DND-41 (cell line): Measurements from ENCODE around the gene PLXNA3.

ENCODE experiments used
- ATAC-seq: fragments of 200-7000 bp; cut with Tn5 transposase; 3 replicates; pipeline ENCODE4 v1.9.1; 2021; ENCODE audit warnings: low read depth; ENCODE audit not compliant: insufficient read depth
- DNase-seq: peaks from one replicate; pipeline ENCODE4 v3.0.0-alpha.2; 2020
- H2AFZ ChIP-seq: 2 replicates; pipeline ENCODE4 v1.6.0; 2012; ENCODE audit warnings: low read depth, low read length
- H3K27ac ChIP-seq: 2 replicates; pipeline ENCODE4 v1.5.1; 2012; ENCODE audit warnings: low read length, inconsistent platforms
- H3K27me3 ChIP-seq: fragments of 200-600 bp; sonication (generic); 2 replicates; pipeline ENCODE4 v1.6.0; 2012; ENCODE audit warnings: low read length, mild to moderate bottlenecking, inconsistent platforms; ENCODE audit not compliant: insufficient read depth, poor library complexity
- H3K36me3 ChIP-seq: 2 replicates; pipeline ENCODE4 v1.5.1; 2012; ENCODE audit warnings: low read length, inconsistent platforms; ENCODE audit not compliant: insufficient read depth
- H3K4me1 ChIP-seq: 2 replicates; pipeline ENCODE4 v1.5.1; 2012; ENCODE audit warnings: mild to moderate bottlenecking, low read length; ENCODE audit not compliant: insufficient read depth
- H3K4me2 ChIP-seq: 2 replicates; pipeline ENCODE4 v1.6.0; 2012; ENCODE audit warnings: mild to moderate bottlenecking, moderate library complexity, low read length, inconsistent platforms; ENCODE audit not compliant: insufficient read depth
- H3K4me3 ChIP-seq, 2 experiments: fragments of 200-600 bp in 1 of 2; shearing (Covaris generic) in 1 of 2; 2 replicates each; pipeline ENCODE4 v1.5.1; 2012 to 2016; ENCODE audit warnings: inconsistent platforms in 2 of 2, low read length in 2 of 2, mild to moderate bottlenecking in 2 of 2, low read depth in 1 of 2, moderate library complexity in 1 of 2
- H3K79me2 ChIP-seq: 2 replicates; pipeline ENCODE4 v1.6.0; 2012; ENCODE audit warnings: low read length, inconsistent platforms; ENCODE audit not compliant: insufficient read depth
- H3K9ac ChIP-seq: 2 replicates; pipeline ENCODE4 v1.6.0; 2012; ENCODE audit warnings: low read depth, mild to moderate bottlenecking, inconsistent platforms, low read length, moderate library complexity
- H3K9me3 ChIP-seq: 2 replicates; pipeline ENCODE4 v1.5.1; 2012; ENCODE audit warnings: low read length, moderate library complexity, mild to moderate bottlenecking, inconsistent platforms; ENCODE audit not compliant: insufficient read depth, severe bottlenecking
- H4K20me1 ChIP-seq: 2 replicates; pipeline ENCODE4 v1.6.0; 2012; ENCODE audit warnings: low read length; ENCODE audit not compliant: insufficient read depth
- EZH2 ChIP-seq: IDR thresholded peaks from 3 replicates; pipeline ENCODE4 v1.6.1; 2012; ENCODE audit warnings: borderline replicate concordance, low read depth, mild to moderate bottlenecking, moderate library complexity, low read length, inconsistent platforms; ENCODE audit not compliant: severe bottlenecking
- TF ChIP-seq, protein P1 (sequence below): IDR thresholded peaks from 2 replicates; pipeline ENCODE4 v1.5.1; 2012; ENCODE audit warnings: borderline replicate concordance, low read length, moderate library complexity, mild to moderate bottlenecking; ENCODE audit not compliant: poor library complexity, severe bottlenecking; ENCODE audit errors: extremely low read depth

Gene PLXNA3

DNA sequence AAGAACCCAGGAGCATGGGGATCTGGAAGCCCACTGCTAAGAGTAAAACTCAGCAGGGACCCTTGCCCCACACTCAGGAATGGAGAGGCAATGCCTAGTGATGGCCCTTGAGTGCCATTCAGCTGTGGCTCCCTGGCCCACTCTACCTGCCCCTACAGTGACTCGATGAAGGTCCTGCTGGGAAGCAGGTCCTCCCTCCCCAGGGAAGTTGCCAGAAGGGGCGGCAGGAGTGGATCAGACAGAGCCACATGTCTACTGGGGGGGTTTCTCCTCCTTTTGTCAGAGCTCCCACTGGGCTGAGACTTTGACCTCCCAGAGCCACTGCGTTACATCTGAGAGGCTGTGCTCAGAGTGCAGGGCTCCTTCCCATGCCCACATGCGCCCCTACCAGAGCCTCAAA is 31.1 kb downstream of the PLXNA3 start:
- Histone ChIP-seq H3K79me2 (peaks cover 30% of the 10 kb centered on the region), H3K4me2 (peak overlapping the region; percentile 92), H3K4me1 (peaks cover 55% of the 10 kb centered on the region), H3K9ac (peak overlapping the region; percentile 80), H3K27me3 (no peaks in the 10 kb centered on the region), H3K36me3 (peaks cover 13% of the 10 kb centered on the region), H2AFZ (no peak overlapping the region), H3K9me3 (no peaks in the 10 kb centered on the region), H4K20me1 (peaks cover 14% of the 10 kb centered on the region), H3K4me3 (peak overlapping the region in 1 of 2 experiments; percentile 70; a peak in 2 of 4 replicates), H3K27ac (no peak overlapping the region)
- ATAC-seq (no peak), DNase-seq (no peak)
- no peak for TF ChIP-seq EZH2
- TF ChIP-seq, protein P1, sequence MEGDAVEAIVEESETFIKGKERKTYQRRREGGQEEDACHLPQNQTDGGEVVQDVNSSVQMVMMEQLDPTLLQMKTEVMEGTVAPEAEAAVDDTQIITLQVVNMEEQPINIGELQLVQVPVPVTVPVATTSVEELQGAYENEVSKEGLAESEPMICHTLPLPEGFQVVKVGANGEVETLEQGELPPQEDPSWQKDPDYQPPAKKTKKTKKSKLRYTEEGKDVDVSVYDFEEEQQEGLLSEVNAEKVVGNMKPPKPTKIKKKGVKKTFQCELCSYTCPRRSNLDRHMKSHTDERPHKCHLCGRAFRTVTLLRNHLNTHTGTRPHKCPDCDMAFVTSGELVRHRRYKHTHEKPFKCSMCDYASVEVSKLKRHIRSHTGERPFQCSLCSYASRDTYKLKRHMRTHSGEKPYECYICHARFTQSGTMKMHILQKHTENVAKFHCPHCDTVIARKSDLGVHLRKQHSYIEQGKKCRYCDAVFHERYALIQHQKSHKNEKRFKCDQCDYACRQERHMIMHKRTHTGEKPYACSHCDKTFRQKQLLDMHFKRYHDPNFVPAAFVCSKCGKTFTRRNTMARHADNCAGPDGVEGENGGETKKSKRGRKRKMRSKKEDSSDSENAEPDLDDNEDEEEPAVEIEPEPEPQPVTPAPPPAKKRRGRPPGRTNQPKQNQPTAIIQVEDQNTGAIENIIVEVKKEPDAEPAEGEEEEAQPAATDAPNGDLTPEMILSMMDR = no peak

DNA sequence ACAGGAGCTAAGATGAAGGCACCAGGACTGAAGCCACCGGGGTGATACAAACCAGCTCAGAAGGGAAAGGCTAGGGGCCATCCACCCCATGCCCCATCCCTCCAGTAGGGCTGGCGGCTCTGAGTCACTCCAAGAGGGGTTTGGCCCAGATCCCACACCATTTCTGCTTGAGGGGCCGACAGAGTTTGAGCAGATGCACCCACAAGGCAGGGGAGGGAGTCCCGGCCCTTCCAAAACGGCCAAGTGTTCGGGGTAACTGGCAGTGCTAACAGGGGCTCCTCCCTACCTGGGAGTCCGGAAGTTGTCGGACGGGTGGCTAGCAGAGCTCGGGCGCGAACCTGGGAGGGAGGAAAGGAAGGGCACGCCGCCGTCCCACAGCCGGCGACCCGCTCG is 31.9 kb downstream of the PLXNA3 start:
- H4K20me1 ChIP-seq = peaks cover 6% of the 10 kb centered on the region
- H2AFZ ChIP-seq = peak overlapping the region; percentile 64
- peaks cover 47% of the 10 kb centered on the region for H3K4me1 ChIP-seq
- no peaks in the 10 kb centered on the region for H3K9me3 ChIP-seq
- H3K27me3 ChIP-seq = no peaks in the 10 kb centered on the region
- DNase-seq (peak; percentile 30), ATAC-seq (peak; percentile 8)
- TF ChIP-seq, protein P1 = no peak
- no peak for TF ChIP-seq EZH2
- peaks cover 5% of the 10 kb centered on the region for H3K36me3 ChIP-seq
- H3K79me2 ChIP-seq = peaks cover 23% of the 10 kb centered on the region
- H3K4me2 ChIP-seq = peak overlapping the region; percentile 92
- peak overlapping the region; percentile 80 for H3K9ac ChIP-seq
- peak overlapping the region; percentile 47 to 70 for H3K4me3 ChIP-seq
- peak overlapping the region; percentile 79 for H3K27ac ChIP-seq

DNA sequence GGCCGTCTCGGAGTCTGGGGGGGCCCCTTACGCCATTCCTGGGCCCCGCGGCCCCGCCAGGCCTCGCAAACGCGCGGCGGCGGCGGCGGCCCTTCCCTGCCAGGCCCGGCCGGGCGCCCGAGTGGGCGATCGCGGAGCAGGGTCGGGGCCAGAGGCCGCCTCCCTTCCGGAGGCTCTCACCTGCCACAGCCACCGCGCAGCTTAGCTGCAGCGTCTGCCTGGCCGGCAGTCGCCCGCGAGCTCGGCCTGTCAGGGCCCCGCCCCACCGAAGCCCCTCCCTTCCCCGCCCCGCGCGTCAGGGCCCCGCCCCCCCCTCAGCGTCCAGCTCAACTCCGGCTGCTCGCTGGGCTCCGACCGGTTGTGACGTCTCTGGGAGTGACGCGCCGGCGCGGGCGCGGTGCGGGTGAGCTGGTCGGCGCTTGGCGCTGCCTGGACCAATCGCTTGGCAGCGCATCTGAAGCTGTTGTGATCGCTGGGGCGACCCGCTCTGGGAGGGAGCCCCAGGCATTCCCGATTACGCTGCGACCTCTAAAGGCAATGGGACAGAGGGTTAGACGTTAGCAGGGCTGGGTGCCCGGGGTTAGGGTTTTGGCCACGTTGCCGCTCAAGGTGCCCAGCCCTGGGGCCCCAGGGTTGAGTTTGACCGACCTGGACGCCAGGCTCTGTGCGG is 32.5 kb downstream of the PLXNA3 start, which contains the start of gene SLC10A3:
TSS of gene SLC10A3 (minus strand) at position 216 of the 670 bp plus-strand sequence. CDS start 1,689 bp downstream, outside the sequence.
- Histone ChIP-seq H3K9me3 (no peaks in the 10 kb centered on the region), H4K20me1 (peaks cover under 1% of the 10 kb centered on the region; the same call in 1 of the 2 replicates), H2AFZ (peak within 1 kb of the TSS; percentile 73), H3K9ac (peak within 1 kb of the TSS; percentile 80), H3K4me2 (peak within 1 kb of the TSS; percentile 92), H3K27me3 (no peaks in the 10 kb centered on the region), H3K4me1 (peaks cover 42% of the 10 kb centered on the region), H3K27ac (peak within 1 kb of the TSS; percentile 79), H3K79me2 (peaks cover 18% of the 10 kb centered on the region), H3K4me3 (peak within 1 kb of the TSS; percentile 47 to 70), H3K36me3 (no peaks in the 10 kb centered on the region; the same call in 1 of the 2 replicates)
- TF ChIP-seq, protein P1 = peak; percentile 39
- TF ChIP-seq EZH2 = no peak
- DNase-seq = peak; percentile 91
- peak; percentile 84 for ATAC-seq

DNA sequence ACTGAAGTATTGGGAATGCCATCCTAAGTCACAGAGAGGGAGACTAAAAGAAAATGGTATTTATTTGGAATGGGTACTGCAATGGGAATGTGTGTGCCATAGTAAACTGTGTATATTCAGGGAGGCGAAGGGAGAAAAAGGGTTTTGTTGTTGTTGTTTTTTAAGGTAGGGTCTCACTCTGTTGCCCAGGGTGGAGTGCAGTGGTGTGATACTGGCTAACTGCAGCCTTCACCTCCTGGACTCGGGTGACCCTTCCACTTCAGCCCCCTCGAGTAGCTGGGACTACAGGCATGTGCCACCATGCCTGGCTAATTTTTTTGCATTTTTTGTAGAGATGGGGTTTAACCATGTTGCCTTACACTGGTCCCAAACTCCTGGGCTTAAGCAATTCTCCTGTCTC is 36.6 kb downstream of the PLXNA3 start:
- Histone ChIP-seq H3K79me2 (peaks cover 4% of the 10 kb centered on the region), H3K36me3 (no peaks in the 10 kb centered on the region), H3K27ac (no peak overlapping the region), H3K4me2 (no peak overlapping the region), H2AFZ (no peak overlapping the region), H3K9ac (no peak overlapping the region), H3K4me3 (no peak overlapping the region), H3K4me1 (peaks cover 11% of the 10 kb centered on the region), H3K27me3 (no peaks in the 10 kb centered on the region), H4K20me1 (no peaks in the 10 kb centered on the region), H3K9me3 (no peaks in the 10 kb centered on the region)
- ATAC-seq = no peak
- no peak for DNase-seq
- TF ChIP-seq EZH2 = no peak
- TF ChIP-seq, protein P1 = no peak
